Measurements from ENCODE around the gene MYMX.

- TF ChIP-seq GATA2 (IDR thresholded peaks at IDR 0.05; ENCODE audit: low read depth, low read length) (no peak), GATA3 (IDR thresholded peaks at IDR 0.05; ENCODE audit: low read depth, low read length) (no peak)
These were observed 49.2 kb upstream of the MYMX start for GRCh38 chr6:44167567-44167966.
